ENCODE measurements around the gene ZNF576. TPM values are rescaled to one million over a fixed set of nuclear protein-coding genes. Genes with fewer than 3 reads are reported as not detected.
"Not testable (repeated sequence)": the region's sequence is repeated elsewhere in the genome, so short reads cannot be mapped to it uniquely, and the experiment has no call there.

Gene ZNF576
- total RNA-seq, 3 donors from 2014 or later: 16.6 to 22.3 (median 18.5) TPM

GRCh38 chr19:43638214-43638994 is 42.0 kb downstream of the ZNF576 start:
- H3K4me1 Mint-ChIP-seq (ENCODE audit: low read depth): peaks cover 10% of the 10 kb centered on the region
- H3K36me3 Mint-ChIP-seq (ENCODE audit: insufficient read depth): no peaks in the 10 kb centered on the region
- H3K27me3 Mint-ChIP-seq (ENCODE audit: low read depth): peaks cover 40% of the 10 kb centered on the region
- no peaks in the 10 kb centered on the region for H3K9me3 Mint-ChIP-seq
- H3K4me3 Mint-ChIP-seq: peak overlapping the region; percentile 76
- ATAC-seq (no peak), DNase-seq (no peak)

DNA sequence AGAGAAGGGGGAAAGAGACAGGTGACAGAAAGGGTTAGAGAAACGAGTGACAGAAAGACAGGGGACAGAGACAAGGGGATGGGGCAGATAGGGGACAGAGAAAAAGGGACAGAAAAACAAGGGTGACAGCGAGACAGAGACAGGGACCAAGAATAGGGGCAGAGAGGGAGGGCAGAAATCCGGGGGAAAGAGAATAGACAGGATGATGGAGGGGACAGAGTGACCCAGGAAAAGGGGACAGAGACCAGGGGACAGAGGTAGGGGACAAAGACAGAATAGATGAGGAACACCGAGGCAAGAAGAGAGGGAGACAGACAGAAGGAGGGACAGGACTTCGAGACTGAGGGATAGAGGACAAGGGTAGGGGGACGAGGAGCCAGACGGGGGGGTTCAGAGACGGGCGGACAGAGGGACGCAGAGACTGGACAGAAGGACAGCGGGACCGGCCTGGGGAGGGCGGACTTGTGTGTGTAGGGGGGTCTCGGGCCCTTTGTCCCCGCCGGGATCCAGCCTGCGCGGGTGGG is 42.7 kb downstream of the ZNF576 start:
- ATAC-seq (no peak), DNase-seq (no peak)
- Mint-ChIP-seq H3K9me3 (no peaks in the 10 kb centered on the region), H3K4me3 (peak overlapping the region; percentile 76), H3K4me1 (ENCODE audit: low read depth) (peaks cover 10% of the 10 kb centered on the region), H3K27me3 (ENCODE audit: low read depth) (peaks cover 39% of the 10 kb centered on the region), H3K36me3 (ENCODE audit: insufficient read depth) (no peaks in the 10 kb centered on the region)

DNA sequence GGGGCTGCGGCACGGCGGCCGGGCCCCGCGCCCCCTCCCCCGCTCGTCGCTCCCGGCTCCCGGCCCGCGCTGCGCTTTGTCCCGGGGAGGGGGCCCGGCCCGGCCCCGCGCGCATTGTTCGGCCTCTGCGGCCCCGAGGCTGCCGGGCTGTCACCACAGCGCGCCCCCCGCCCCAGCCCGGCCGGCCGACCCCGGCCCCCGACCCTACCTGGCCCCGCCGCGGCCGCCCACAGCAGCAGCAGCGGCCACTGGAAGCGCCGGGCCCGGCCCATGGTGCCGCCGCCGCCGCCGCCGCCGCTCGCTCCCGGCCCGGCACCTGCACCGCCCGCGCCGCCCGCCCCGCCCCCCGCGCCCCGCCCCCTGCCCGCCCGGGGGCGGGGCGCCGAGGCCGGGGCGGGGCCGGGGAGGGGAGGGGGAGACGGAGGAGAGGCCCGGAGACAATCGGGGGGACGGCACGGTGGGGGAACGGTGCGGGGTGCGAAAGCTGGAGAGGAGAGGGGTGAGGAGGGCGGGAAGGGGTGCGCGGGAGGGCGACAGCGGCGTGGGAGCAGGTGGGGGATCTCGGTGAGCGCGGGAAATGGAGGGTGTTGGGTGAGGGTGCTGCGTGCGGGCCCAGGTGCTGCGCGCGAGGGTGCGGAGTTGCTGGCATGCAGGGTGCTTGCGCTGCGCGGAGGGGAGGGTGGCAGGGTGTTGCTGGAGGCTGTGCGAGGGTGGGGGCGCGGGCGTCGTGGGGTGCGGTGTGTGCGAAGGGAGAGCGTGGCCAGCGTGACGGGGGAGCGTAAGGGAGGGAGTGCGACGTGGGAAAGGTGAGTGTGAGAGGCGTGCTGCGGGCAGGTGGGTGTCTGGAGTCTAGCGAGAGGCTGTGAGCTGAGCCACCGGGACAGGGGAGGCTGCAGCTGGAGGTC is 43.4 kb downstream of the ZNF576 start, which contains the start of gene CADM4:
CADM4 (minus strand) TSS at position 332 of the 905 bp plus-strand sequence; CDS start at position 272, 60 bp downstream.
- Mint-ChIP-seq H3K9me3 (no peaks in the 10 kb centered on the region), H3K36me3 (ENCODE audit: insufficient read depth) (no peaks in the 10 kb centered on the region), H3K4me1 (ENCODE audit: low read depth) (peaks cover 10% of the 10 kb centered on the region), H3K27me3 (ENCODE audit: low read depth) (peaks cover 39% of the 10 kb centered on the region), H3K4me3 (peak within 1 kb of the TSS; percentile 76)
- DNase-seq: peak; percentile 35
- ATAC-seq: peak; percentile 90 to 91

GRCh38 chr19:43640424-43640757 is 44.0 kb downstream of the ZNF576 start:
- Mint-ChIP-seq H3K9me3 (no peaks in the 10 kb centered on the region), H3K4me1 (ENCODE audit: low read depth) (peaks cover 10% of the 10 kb centered on the region), H3K4me3 (peak overlapping the region; percentile 75), H3K27me3 (ENCODE audit: low read depth) (peaks cover 36% of the 10 kb centered on the region), H3K36me3 (ENCODE audit: insufficient read depth) (no peaks in the 10 kb centered on the region)
- DNase-seq (no peak), ATAC-seq (no peak)

- Mint-ChIP-seq H3K27me3 (ENCODE audit: low read depth) (peaks cover 35% of the 10 kb centered on the region), H3K36me3 (ENCODE audit: insufficient read depth) (peaks cover 3% of the 10 kb centered on the region), H3K4me3 (peak overlapping the region; percentile 58), H3K4me1 (ENCODE audit: low read depth) (peaks cover 10% of the 10 kb centered on the region), H3K9me3 (peaks cover 2% of the 10 kb centered on the region)
- DNase-seq (no peak), ATAC-seq (no peak)
These were observed 44.9 kb downstream of the ZNF576 start for GRCh38 chr19:43641333-43641732.

GRCh38 chr19:43642531-43642930 is 46.1 kb downstream of the ZNF576 start:
- no peak for ATAC-seq
- DNase-seq: no peak
- H3K9me3 Mint-ChIP-seq: peaks cover 5% of the 10 kb centered on the region
- peaks cover 6% of the 10 kb centered on the region for H3K36me3 Mint-ChIP-seq (ENCODE audit: insufficient read depth)
- peaks cover 29% of the 10 kb centered on the region for H3K27me3 Mint-ChIP-seq (ENCODE audit: low read depth)
- H3K4me3 Mint-ChIP-seq: no peak overlapping the region
- H3K4me1 Mint-ChIP-seq (ENCODE audit: low read depth): peaks cover 10% of the 10 kb centered on the region

GRCh38 chr19:43643326-43643725 is 46.9 kb downstream of the ZNF576 start:
- DNase-seq (no peak), ATAC-seq (no peak)
- H3K4me1 Mint-ChIP-seq (ENCODE audit: low read depth): peaks cover 10% of the 10 kb centered on the region
- peaks cover 24% of the 10 kb centered on the region for H3K27me3 Mint-ChIP-seq (ENCODE audit: low read depth)
- peaks cover 5% of the 10 kb centered on the region for H3K9me3 Mint-ChIP-seq
- H3K36me3 Mint-ChIP-seq (ENCODE audit: insufficient read depth): peaks cover 6% of the 10 kb centered on the region
- H3K4me3 Mint-ChIP-seq: no peak overlapping the region

- H3K4me3 Mint-ChIP-seq: no peak overlapping the region
- H3K36me3 Mint-ChIP-seq (ENCODE audit: insufficient read depth): peaks cover 6% of the 10 kb centered on the region
- H3K4me1 Mint-ChIP-seq (ENCODE audit: low read depth): peaks cover 6% of the 10 kb centered on the region
- peaks cover 15% of the 10 kb centered on the region for H3K27me3 Mint-ChIP-seq (ENCODE audit: low read depth)
- DNase-seq (no peak), ATAC-seq (no peak)
- peaks cover 5% of the 10 kb centered on the region for H3K9me3 Mint-ChIP-seq
These were observed 47.8 kb downstream of the ZNF576 start for GRCh38 chr19:43644181-43644580.

GRCh38 chr19:43648633-43649032 is 52.2 kb downstream of the ZNF576 start:
- no peak for DNase-seq
- no peaks in the 10 kb centered on the region for H3K27me3 Mint-ChIP-seq (ENCODE audit: low read depth)
- no peak overlapping the region for H3K4me3 Mint-ChIP-seq
- no peaks in the 10 kb centered on the region for H3K4me1 Mint-ChIP-seq (ENCODE audit: low read depth)
- ATAC-seq: no peak
- H3K9me3 Mint-ChIP-seq: peaks cover 5% of the 10 kb centered on the region
- peaks cover 6% of the 10 kb centered on the region for H3K36me3 Mint-ChIP-seq (ENCODE audit: insufficient read depth)

GRCh38 chr19:43649514-43649913 is 53.1 kb downstream of the ZNF576 start:
- Mint-ChIP-seq H3K36me3 (ENCODE audit: insufficient read depth) (peaks cover 7% of the 10 kb centered on the region), H3K4me3 (no peak overlapping the region), H3K4me1 (ENCODE audit: low read depth) (no peaks in the 10 kb centered on the region), H3K27me3 (ENCODE audit: low read depth) (no peaks in the 10 kb centered on the region), H3K9me3 (peaks cover 5% of the 10 kb centered on the region)
- ATAC-seq (no peak), DNase-seq (no peak)

- H3K27me3 Mint-ChIP-seq (ENCODE audit: low read depth); DNase-seq; H3K9me3 Mint-ChIP-seq; ATAC-seq; H3K4me3 Mint-ChIP-seq; H3K4me1 Mint-ChIP-seq (ENCODE audit: low read depth): not testable (repeated sequence)
- H3K36me3 Mint-ChIP-seq (ENCODE audit: insufficient read depth): peaks cover 10% of the 10 kb centered on the region
These were observed 53.9 kb downstream of the ZNF576 start for GRCh38 chr19:43650276-43650675.

Other genes starting within 250 kb of the ZNF576 start
- gene CD177, start 242.9 kb upstream of the ZNF576 start, total RNA-seq: not detected
- not detected for gene TEX101, start 181.7 kb upstream of the ZNF576 start, total RNA-seq
- gene LYPD3, start 131.0 kb upstream of the ZNF576 start, total RNA-seq: 1 to 10 TPM; 1.5 to 3.1 (median 2.2) TPM
- 10 to 100 TPM; 17.0 to 33.7 (median 26.2) TPM for gene PHLDB3, start 91.8 kb upstream of the ZNF576 start, total RNA-seq
- gene ETHE1, start 69.4 kb upstream of the ZNF576 start, total RNA-seq: 10 to 100 TPM; 29.3 to 36.8 (median 33.7) TPM
- 1 to 10 TPM; 1.6 to 3.0 (median 2.0) TPM for gene ZNF575, start 63.4 kb upstream of the ZNF576 start, total RNA-seq
- 10 to 100 TPM; 21.0 to 24.2 (median 23.1) TPM for gene XRCC1, start 21.1 kb upstream of the ZNF576 start, total RNA-seq
- 1 to 10 TPM; 1.3 to 2.5 (median 2.2) TPM for gene PINLYP, start 20.8 kb upstream of the ZNF576 start, total RNA-seq
- gene IRGQ, start 461 bp upstream of the ZNF576 start, total RNA-seq: 10 to 100 TPM; 31.7 to 38.2 (median 33.5) TPM
- gene SRRM5, start 15.5 kb downstream of the ZNF576 start, total RNA-seq: under 1 TPM; 0.25 to 0.87 (median 0.30) TPM
- gene ZNF428, start 23.0 kb downstream of the ZNF576 start, total RNA-seq: 10 to 100 TPM; 20.6 to 27.6 (median 25.5) TPM
- gene CADM4, start 43.3 kb downstream of the ZNF576 start, total RNA-seq: under 1 TPM; 0.40 to 0.63 (median 0.42) TPM
- gene PLAUR, start 73.6 kb downstream of the ZNF576 start, total RNA-seq: 1 to 10 TPM; 3.3 to 5.2 (median 4.7) TPM
- gene IRGC, start 119.5 kb downstream of the ZNF576 start, total RNA-seq: not detected
- 100 to 1,000 TPM; 102 to 114 (median 109) TPM for gene SMG9, start 158.4 kb downstream of the ZNF576 start, total RNA-seq
- 100 to 1,000 TPM in 1 of 3 donors, 10 to 100 TPM in 2; 90.6 to 123 (median 94.7) TPM for gene KCNN4, start 184.4 kb downstream of the ZNF576 start, total RNA-seq
- under 1 TPM in 2 of 3 donors, not detected in 1; 0.53 to 0.87 TPM for gene LYPD5, start 205.9 kb downstream of the ZNF576 start, total RNA-seq
- 1 to 10 TPM; 2.7 to 3.2 (median 3.0) TPM for gene ZNF283, start 230.7 kb downstream of the ZNF576 start, total RNA-seq